ENCODE data around the gene FRMPD3. TPM values are rescaled to one million over a fixed set of nuclear protein-coding genes. Genes with fewer than 3 reads are reported as not detected.

Gene FRMPD3
- not detected in 2 replicates for total RNA-seq

GRCh38 chrX:107448998-107449835, at the start of gene FRMPD3:
Gene FRMPD3, plus strand, starts transcription at chrX:107449652. Its CDS starts 76,937 bp downstream, at chrX:107526589.

Other genes starting within 250 kb of the FRMPD3 start
- gene NUP62CL, start 243.2 kb upstream of the FRMPD3 start, total RNA-seq: 1.4 TPM in 1 of 2 replicates, not detected in the other
- gene DNAAF6, start 243.0 kb upstream of the FRMPD3 start, total RNA-seq: not detected in 2 replicates
- gene PRPS1, start 178.9 kb downstream of the FRMPD3 start, total RNA-seq: 26.2 and 30.1 TPM in 2 replicates